MCF 10A (cell line): ENCODE measurements around the gene LZTS3. TPM values are rescaled to one million over a fixed set of nuclear protein-coding genes. Genes with fewer than 3 reads are reported as not detected.
A peak's percentile ranks its signal among the peaks of the same experiment; 100 is the strongest.

ENCODE experiments used
- BruUV-seq: library from RNA; stranded (reverse); fragments of 400-500 nt; replicated peaks from 2 replicates; lab custom pipeline; 2021; lab: Mats Ljungman, UMichigan
- CTCF ChIA-PET: fragments of 300-600 bp; sonication (Branson Sonifier 250); formaldehyde crosslinking; extraction: SDS; loops from one replicate; lab custom pipeline; 2021; ENCODE audit warnings: antibody characterized with exemption, inconsistent platforms; lab: Yijun Ruan, JAX
- POLR2A ChIA-PET: fragments of 300-600, 350-650 bp; sonication (Branson Sonifier 250); formaldehyde crosslinking; extraction: SDS; loops from one replicate; lab custom pipeline; 2020; ENCODE audit warnings: antibody characterized with exemption, inconsistent platforms; lab: Yijun Ruan, JAX
- DNase-seq: peaks from one replicate; pipeline ENCODE4 v3.0.0-alpha.2; 2018; ENCODE audit not compliant: unreplicated experiment
- H3K27ac Mint-ChIP-seq: one replicate; pipeline ENCODE4 v1.8.0; 2022; ENCODE audit warnings: mild to moderate bottlenecking, low read depth, mixed read lengths; ENCODE audit not compliant: unreplicated experiment
- H3K27me3 Mint-ChIP-seq: one replicate; pipeline ENCODE4 v1.8.0; 2022; ENCODE audit warnings: mixed read lengths; ENCODE audit not compliant: insufficient read depth, unreplicated experiment
- H3K36me3 Mint-ChIP-seq: one replicate; pipeline ENCODE4 v1.8.0; 2022; ENCODE audit warnings: mild to moderate bottlenecking, moderate library complexity, mixed read lengths; ENCODE audit not compliant: insufficient read depth, unreplicated experiment
- H3K4me1 Mint-ChIP-seq: one replicate; pipeline ENCODE4 v1.8.0; 2022; ENCODE audit warnings: mixed read lengths; ENCODE audit not compliant: insufficient read depth, unreplicated experiment
- H3K4me3 Mint-ChIP-seq: one replicate; pipeline ENCODE4 v1.8.0; 2022; ENCODE audit warnings: mild to moderate bottlenecking, moderate library complexity, mixed read lengths; ENCODE audit not compliant: unreplicated experiment
- H3K9me3 Mint-ChIP-seq: one replicate; pipeline ENCODE4 v1.8.0; 2022; ENCODE audit warnings: mixed read lengths; ENCODE audit not compliant: unreplicated experiment
- CTCF ChIP-seq: fragments of 200-600 bp; IDR thresholded peaks from one replicate; pipeline ENCODE4 v1.8.0; 2022; ENCODE audit warnings: antibody characterized with exemption, mild to moderate bottlenecking; ENCODE audit not compliant: unreplicated experiment
- intact Hi-C: fragments of 100-400 bp; cut with micrococcal nuclease; formaldehyde crosslinking; loops from 2 replicates; pipeline ENCODE4 v1.14.1; 2022
- total RNA-seq: library from RNA; stranded (reverse); gene quantifications from 2 replicates; pipeline ENCODE4 v1.2.3, GENCODE V29; 2022

LZTS3 gene
- total RNA-seq, 1 experiment from 2014 or later = 5.3 TPM

- no peaks in the 10 kb centered on the region for H3K27me3 Mint-ChIP-seq
- BruUV-seq = no TSS peak
- H3K4me1 Mint-ChIP-seq = peaks cover 17% of the 10 kb centered on the region
- TF ChIP-seq CTCF = no peak
- POLR2A ChIA-PET = no interaction called here
- no peaks in the 10 kb centered on the region for H3K9me3 Mint-ChIP-seq
- DNase-seq = no peak
- H3K27ac Mint-ChIP-seq = peak overlapping the region; percentile 65
- CTCF ChIA-PET = interaction anchor here (1.3 kb wide), 1 partner anchor 69 kb away, joined by 4 read pairs; no protein-coding TSS in a partner anchor
- no peak overlapping the region for H3K4me3 Mint-ChIP-seq
- H3K36me3 Mint-ChIP-seq = peaks cover 38% of the 10 kb centered on the region
- intact Hi-C loops = no loop called here
Observed at GRCh38 chr20:3121955-3122610, 51.3 kb downstream of the LZTS3 start.

- BruUV-seq = no TSS peak
- Mint-ChIP-seq H3K27me3 (no peaks in the 10 kb centered on the region), H3K9me3 (no peaks in the 10 kb centered on the region), H3K36me3 (peaks cover 38% of the 10 kb centered on the region), H3K4me3 (no peak overlapping the region), H3K27ac (peak overlapping the region; percentile 65), H3K4me1 (peaks cover 18% of the 10 kb centered on the region)
- no peak for TF ChIP-seq CTCF
- DNase-seq = no peak
- CTCF ChIA-PET = interaction anchor here (0.6 to 1.3 kb wide), 2 partner anchors 68 to 128 kb away, joined by 3 to 4 read pairs; no protein-coding TSS in a partner anchor
- intact Hi-C loops = no loop called here
- POLR2A ChIA-PET = no interaction called here
Observed at GRCh38 chr20:3121271-3121911, 52.0 kb downstream of the LZTS3 start.

GRCh38 chr20:3119044-3119443 lies 54.3 kb downstream of the LZTS3 start:
- ChIA-PET POLR2A (interaction anchor here (0.9 to 1.1 kb wide), 3 partner anchors 29 to 56 kb away, joined by 3 to 4 read pairs (median 4); no protein-coding TSS in a partner anchor), CTCF (interaction anchor here (1.1 to 6.5 kb wide), 9 partner anchors 10 to 198 kb away, joined by 3 to 105 read pairs (median 16); no protein-coding TSS in a partner anchor)
- H3K27ac Mint-ChIP-seq = no peak overlapping the region

More at GRCh38 chr20:3119044-3119443, 54.3 kb downstream of the LZTS3 start:
- no TSS peak for BruUV-seq
- intact Hi-C loops = loop anchor here (2.0 to 5.0 kb wide), 2 partner anchors 56 to 198 kb away; no protein-coding TSS in a partner anchor
- DNase-seq = no peak
- TF ChIP-seq CTCF = no peak
- H3K4me3 Mint-ChIP-seq = no peak overlapping the region
- no peaks in the 10 kb centered on the region for H3K9me3 Mint-ChIP-seq
- peaks cover 33% of the 10 kb centered on the region for H3K36me3 Mint-ChIP-seq
- H3K27me3 Mint-ChIP-seq = no peaks in the 10 kb centered on the region
- peaks cover 18% of the 10 kb centered on the region for H3K4me1 Mint-ChIP-seq
